K562 (cell line): ENCODE results near the gene KLHL30. TPM values are rescaled to one million over a fixed set of nuclear protein-coding genes. Genes with fewer than 3 reads are reported as not detected.
A peak's percentile ranks its signal among the peaks of the same experiment; 100 is the strongest.

ENCODE experiments used
- ATAC-seq: fragments of 200-7000 bp; cut with Tn5 transposase; 3 replicates; pipeline ENCODE4 v1.9.1; 2020; ENCODE audit warnings: moderate library complexity
- BruUV-seq: library from RNA; stranded (reverse); fragments of 400-500 nt; replicated peaks from 2 replicates; lab custom pipeline; 2021; lab: Mats Ljungman, UMichigan
- CTCF ChIA-PET: fragments of 300-600 bp; formaldehyde crosslinking; extraction: SDS; loops from one replicate; lab custom pipeline; 2021; ENCODE audit warnings: low intra/inter-chr PET ratio; lab: Yijun Ruan, JAX
- POLR2A ChIA-PET: fragments of 300-600, 350-650 bp; sonication (Branson Sonifier 250); formaldehyde crosslinking; extraction: SDS; loops from one replicate; lab custom pipeline; 2021; ENCODE audit warnings: antibody characterized with exemption, inconsistent platforms; lab: Yijun Ruan, JAX
- DNase-seq, 4 experiments: peaks; one replicate each; pipeline versions ENCODE4 v3.0.0 to v3.0.0-alpha.2; 2011 to 2018; ENCODE audit warnings: low spot score in 3 of 4, mixed read lengths in 3 of 4; ENCODE audit errors: extremely low read depth in 1 of 4
- FAIRE-seq: peaks from 2 replicates; lab custom pipeline; 2011; peaks lifted over from hg19 to GRCh38; lab: Jason Lieb, UNC
- H2AFZ ChIP-seq: 2 replicates; pipeline ENCODE4 v1.6.0; 2011; ENCODE audit warnings: low read depth, low read length, control low read depth, inconsistent platforms
- H3K27ac ChIP-seq: fragments of 200-600 bp; 3 replicates; pipeline ENCODE4 v1.8.0; 2011; ENCODE audit warnings: low read depth, mild to moderate bottlenecking, control low read depth, inconsistent platforms, low read length, moderate library complexity, mixed read lengths; ENCODE audit errors: extremely low read depth
- H3K27me3 ChIP-seq, 2 experiments: fragments of 300-600 bp in 1 of 2; 2 replicates in 1 of 2; 3 replicates in 1 of 2; pipeline versions ENCODE4 v1.6.0 to v1.8.0; 2011; ENCODE audit warnings: inconsistent platforms in 2 of 2, low read length in 2 of 2, mild to moderate bottlenecking in 1 of 2, mixed read lengths in 1 of 2, moderate library complexity in 1 of 2; ENCODE audit not compliant: control insufficient read depth in 2 of 2, insufficient read depth in 2 of 2
- H3K36me3 ChIP-seq: fragments of 300-600 bp; 3 replicates; pipeline ENCODE4 v1.8.0; 2011; ENCODE audit warnings: mild to moderate bottlenecking, low read length, inconsistent platforms; ENCODE audit not compliant: control insufficient read depth, insufficient read depth
- H3K4me1 ChIP-seq, 2 experiments: fragments of 200-600 bp in 1 of 2; replicated peaks in 1 of 2; 2 replicates in 1 of 2; 3 replicates in 1 of 2; pipeline versions ENCODE4 v1.5.1 to v1.8.0; 2011; ENCODE audit warnings: inconsistent platforms in 2 of 2, low read length in 2 of 2, mild to moderate bottlenecking in 1 of 2, mixed read lengths in 1 of 2, moderate library complexity in 1 of 2; ENCODE audit not compliant: control insufficient read depth in 2 of 2, insufficient read depth in 2 of 2
- H3K4me2 ChIP-seq: 2 replicates; pipeline ENCODE4 v1.6.1; 2011; ENCODE audit warnings: low read length, control low read depth, inconsistent platforms, mixed read lengths; ENCODE audit not compliant: insufficient read depth
- H3K4me3 ChIP-seq: fragments of 200-600 bp; sonication (generic), shearing (Covaris generic); 2 replicates; pipeline ENCODE4 v1.5.1; 2016; ENCODE audit warnings: control low read depth, inconsistent platforms
- H3K79me2 ChIP-seq: fragments of 200-600 bp; 3 replicates; pipeline ENCODE4 v1.8.0; 2011; ENCODE audit warnings: low read length, inconsistent platforms; ENCODE audit not compliant: control insufficient read depth, insufficient read depth
- H3K9ac ChIP-seq, 2 experiments: 2 replicates each; pipeline versions ENCODE4 v1.6.0 to v1.6.1; 2011; ENCODE audit warnings: low read depth in 2 of 2, low read length in 2 of 2, control low read depth in 1 of 2, inconsistent platforms in 1 of 2, mild to moderate bottlenecking in 1 of 2, mixed read lengths in 1 of 2; ENCODE audit not compliant: insufficient read depth in 1 of 2
- H3K9me1 ChIP-seq: one replicate; pipeline ENCODE4 v1.6.0; 2011; ENCODE audit warnings: inconsistent platforms, mild to moderate bottlenecking, low read length, moderate library complexity; ENCODE audit not compliant: control insufficient read depth, insufficient read depth
- H3K9me3 ChIP-seq: replicated peaks from 2 replicates; pipeline ENCODE4 v1.5.1; 2011; ENCODE audit warnings: low read depth, low read length, inconsistent platforms; ENCODE audit not compliant: control insufficient read depth, insufficient read depth
- H4K20me1 ChIP-seq: replicated peaks from 2 replicates; pipeline ENCODE4 v1.6.1; 2011; ENCODE audit warnings: low read length, inconsistent platforms, mixed read lengths; ENCODE audit not compliant: control insufficient read depth, insufficient read depth
- BRD4 ChIP-seq: fragments of 200-600 bp; sonication (generic); IDR thresholded peaks from 2 replicates; pipeline ENCODE4 v1.6.1; 2017; ENCODE audit warnings: inconsistent platforms
- CBFA2T2 ChIP-seq: fragments of 450-650 bp; conservative IDR thresholded peaks from 2 replicates; pipeline ENCODE4 v1.6.1; 2017; ENCODE audit warnings: mild to moderate bottlenecking
- DNMT1 ChIP-seq: fragments of 450-650 bp; IDR thresholded peaks from 2 replicates; pipeline ENCODE4 v1.6.1; 2016; ENCODE audit warnings: antibody characterized with exemption, mild to moderate bottlenecking
- HMGN3 ChIP-seq: IDR thresholded peaks from 2 replicates; pipeline ENCODE4 v1.6.1; 2011; ENCODE audit warnings: borderline replicate concordance, low read depth, mild to moderate bottlenecking, mixed read lengths, low read length; ENCODE audit not compliant: insufficient read length; ENCODE audit errors: extremely low read depth
- KDM2B ChIP-seq: fragments of 250-450 bp; sonication (Bioruptor Pico); IDR thresholded peaks from 2 replicates; pipeline ENCODE4 v1.8.0; 2021; ENCODE audit warnings: mild to moderate bottlenecking, moderate library complexity
- MTF1 ChIP-seq: fragments of 250-450 bp; sonication (Bioruptor Pico); IDR thresholded peaks from 2 replicates; pipeline ENCODE4 v1.9.0; 2021; ENCODE audit warnings: moderate library complexity, mild to moderate bottlenecking, inconsistent platforms, borderline replicate concordance
- MYNN ChIP-seq, 2 experiments: sonication (generic); formaldehyde crosslinking in 1 of 2; IDR thresholded peaks; 2 replicates each; pipeline versions ENCODE4 v1.5.0 to v1.6.1; 2016 to 2020; ENCODE audit warnings: antibody characterized with exemption in 1 of 2, missing genetic modification reagents in 1 of 2
- NFIX ChIP-seq: fragments of 250-450 bp; sonication (Bioruptor Pico); IDR thresholded peaks from 2 replicates; pipeline ENCODE4 v1.4.0; 2020; ENCODE audit warnings: low read depth, mild to moderate bottlenecking, moderate library complexity
- NR1H2 ChIP-seq: sonication (generic); formaldehyde crosslinking; IDR thresholded peaks from 2 replicates; pipeline ENCODE4 v1.4.0; 2020; ENCODE audit warnings: mild to moderate bottlenecking, missing genetic modification reagents
- SPI1 ChIP-seq: IDR thresholded peaks from 2 replicates; pipeline ENCODE4 v1.6.1; 2011; ENCODE audit warnings: low read depth, low read length, control low read depth, borderline replicate concordance
- ZNF263 ChIP-seq: sonication (generic); formaldehyde crosslinking; IDR thresholded peaks from 2 replicates; pipeline ENCODE4 v1.8.0; 2022; ENCODE audit warnings: mild to moderate bottlenecking, missing genetic modification reagents, borderline replicate concordance
- ZZZ3 ChIP-seq: fragments of 450-650 bp; IDR thresholded peaks from 2 replicates; pipeline ENCODE4 v1.6.1; 2016; ENCODE audit warnings: antibody characterized with exemption, mild to moderate bottlenecking, moderate library complexity
- WGBS: fragments of 100-300 bp; shearing (Covaris generic); methylation state at CpG from one replicate; pipeline ENCODE4 v1.1.6; 2016; ENCODE audit warnings: low coverage, mixed read lengths; ENCODE audit not compliant: insufficient coverage; ENCODE audit errors: missing lambda C conversion rate; 5-methylcytosine and 5-hydroxymethylcytosine counted together
- in situ Hi-C: fragments of 300-500 bp; cut with MboI; formaldehyde crosslinking; loops from 4 replicates; pipeline ENCODE4 v1.15.0; 2018; ENCODE audit warnings: inconsistent platforms, mixed read lengths
- intact Hi-C: fragments of 100-400 bp; cut with micrococcal nuclease; formaldehyde crosslinking; loops from 2 replicates; pipeline ENCODE4 v1.14.2; 2022
- polyA plus RNA-seq, 8 experiments: library from polyadenylated mRNA; depleted of rRNA in 4 of 8; stranded (reverse) in 5 of 8; unstranded in 3 of 8; fragments of >200 nt; fragmentation: Nextera tagmentation in 2 of 8; fragmentation: Illumina TruSeq in 1 of 8; extraction: Ambion mirVana in 2 of 8; extraction: Trizol in 1 of 8; gene quantifications; 2 replicates each; pipeline versions ENCODE4 v1.2.1 to v1.2.3, GENCODE V29; 2011 to 2014; ENCODE audit warnings: inconsistent platforms in 1 of 8, missing spikeins in 1 of 8
- total RNA-seq, 7 experiments: library from RNA; depleted of rRNA in 6 of 7; stranded (reverse); fragments of >200 nt in 6 of 7; fragmentation: Illumina TruSeq in 2 of 7; extraction: Trizol in 2 of 7; gene quantifications; 2 replicates each; pipeline versions ENCODE4 v1.2.1 to v1.2.3, GENCODE V29; 2011 to 2021; ENCODE audit warnings: low replicate concordance in 1 of 7
- TF ChIP-seq, protein P1 (sequence below): sonication (generic); formaldehyde crosslinking; IDR thresholded peaks from 2 replicates; pipeline ENCODE4 v1.8.1; 2023; ENCODE audit warnings: mild to moderate bottlenecking, missing genetic modification reagents

Gene KLHL30
- total and polyA plus RNA-seq, 9 of the 15 experiments (the other 6 are each of a cell fraction or from before 2014, with no cell fraction given), result 0.04 TPM; not detected in 8

- POLR2A ChIA-PET, result interaction anchor here (0.7 kb wide), 1 partner anchor 404 kb away, joined by 3 read pairs; no protein-coding TSS in a partner anchor
- H3K4me1 ChIP-seq, result peaks cover 0 to 37% of the 10 kb centered on the region in 2 experiments; a peak in 3 of 5 replicates
Observed at GRCh38 chr2:238119756-238120462, 18.6 kb upstream of the KLHL30 start.

DNA sequence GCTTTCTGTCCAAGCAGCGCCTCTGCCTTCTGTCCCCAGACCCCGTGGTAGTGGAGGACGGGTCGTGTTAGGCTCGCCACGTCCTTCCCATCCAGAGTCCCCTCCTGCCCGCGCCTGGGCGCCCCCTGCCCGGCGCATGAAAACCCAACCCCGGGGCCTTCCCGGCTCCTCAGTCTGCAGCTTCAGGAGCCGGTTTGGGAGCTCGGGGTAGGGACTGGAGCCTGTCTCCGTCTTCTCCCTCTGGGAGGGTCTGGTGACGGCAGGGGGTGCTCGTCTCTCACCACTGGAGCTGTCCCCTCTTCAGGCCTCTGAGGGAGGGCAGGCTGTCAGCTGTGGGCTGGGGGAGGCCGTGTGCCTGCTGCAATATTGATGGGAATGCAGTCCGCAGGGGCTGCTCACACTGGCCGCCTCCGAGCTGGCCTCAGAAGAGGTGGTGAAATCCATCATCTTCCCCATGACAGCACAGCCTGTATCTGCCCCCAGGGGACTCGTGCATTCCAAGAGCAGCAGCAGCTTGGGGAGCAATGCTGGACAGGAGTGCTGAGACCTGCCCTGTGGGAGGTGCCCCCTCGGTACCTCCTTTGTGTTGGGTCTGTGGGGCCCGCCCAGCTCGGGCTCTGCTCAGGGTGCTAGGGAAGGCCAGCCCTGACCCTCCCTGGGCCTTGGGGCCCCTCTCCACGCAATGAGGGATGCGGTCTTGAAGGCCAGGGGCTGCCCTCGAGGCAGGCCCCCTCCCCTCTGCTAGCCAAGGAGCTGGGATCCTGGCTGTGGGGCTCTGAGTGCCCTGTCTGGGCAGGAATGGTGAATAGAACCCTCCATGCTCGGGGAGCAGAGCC is 17.8 kb upstream of the KLHL30 start:
- intact Hi-C loops, result no loop called here
- in situ Hi-C loops, result no loop called here
- TF ChIP-seq HMGN3 (no peak), MYNN (IDR thresholded peaks at IDR 0.05) (no peak), MYNN (CRISPR knock-in tag; IDR thresholded peaks at IDR 0.05) (no peak), BRD4 (no peak), ZZZ3 (no peak), KDM2B (CRISPR knock-in tag) (no peak), CBFA2T2 (no peak), MTF1 (CRISPR knock-in tag) (no peak), NFIX (no peak), NR1H2 (CRISPR knock-in tag) (no peak)
- TF ChIP-seq, protein P1, sequence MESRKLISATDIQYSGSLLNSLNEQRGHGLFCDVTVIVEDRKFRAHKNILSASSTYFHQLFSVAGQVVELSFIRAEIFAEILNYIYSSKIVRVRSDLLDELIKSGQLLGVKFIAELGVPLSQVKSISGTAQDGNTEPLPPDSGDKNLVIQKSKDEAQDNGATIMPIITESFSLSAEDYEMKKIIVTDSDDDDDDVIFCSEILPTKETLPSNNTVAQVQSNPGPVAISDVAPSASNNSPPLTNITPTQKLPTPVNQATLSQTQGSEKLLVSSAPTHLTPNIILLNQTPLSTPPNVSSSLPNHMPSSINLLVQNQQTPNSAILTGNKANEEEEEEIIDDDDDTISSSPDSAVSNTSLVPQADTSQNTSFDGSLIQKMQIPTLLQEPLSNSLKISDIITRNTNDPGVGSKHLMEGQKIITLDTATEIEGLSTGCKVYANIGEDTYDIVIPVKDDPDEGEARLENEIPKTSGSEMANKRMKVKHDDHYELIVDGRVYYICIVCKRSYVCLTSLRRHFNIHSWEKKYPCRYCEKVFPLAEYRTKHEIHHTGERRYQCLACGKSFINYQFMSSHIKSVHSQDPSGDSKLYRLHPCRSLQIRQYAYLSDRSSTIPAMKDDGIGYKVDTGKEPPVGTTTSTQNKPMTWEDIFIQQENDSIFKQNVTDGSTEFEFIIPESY (CRISPR knock-in tag), result no peak

More at GRCh38 chr2:238119756-238120462, 18.6 kb upstream of the KLHL30 start:
- H4K20me1 ChIP-seq, result no peaks in the 10 kb centered on the region
- in situ Hi-C loops (no loop called here), intact Hi-C loops (no loop called here)
- H3K4me2 ChIP-seq, result no peak overlapping the region
- no peak for DNase-seq
- WGBS, result 0% methylated on average over 8 of the region's 15 CpGs
- TF ChIP-seq DNMT1, result no peak
- TF ChIP-seq SPI1, result peak; percentile 33; the same call in 1 of the 2 replicates
- TF ChIP-seq ZNF263 (CRISPR knock-in tag), result peak; percentile 17; the same call in 1 of the 2 replicates
- H3K36me3 ChIP-seq, result no peaks in the 10 kb centered on the region
- H3K79me2 ChIP-seq, result no peaks in the 10 kb centered on the region
- no peak overlapping the region for H3K9ac ChIP-seq
- no peak for ATAC-seq
- no peaks in the 10 kb centered on the region for H3K9me1 ChIP-seq
- H3K27ac ChIP-seq, result no peak overlapping the region
- CTCF ChIA-PET, result no interaction called here
- peaks cover 5 to 41% of the 10 kb centered on the region in 2 experiments; a peak in 4 of 5 replicates for H3K27me3 ChIP-seq
- H3K9me3 ChIP-seq, result no peaks in the 10 kb centered on the region
- no peak for FAIRE-seq
- H3K4me3 ChIP-seq, result no peak overlapping the region
- BruUV-seq, result no TSS peak
- no peak overlapping the region for H2AFZ ChIP-seq

More for the DNA sequence above, 17.8 kb upstream of the KLHL30 start:
- Histone ChIP-seq H4K20me1 (no peaks in the 10 kb centered on the region), H3K4me3 (no peak overlapping the region), H2AFZ (no peak overlapping the region), H3K4me2 (no peak overlapping the region), H3K79me2 (no peaks in the 10 kb centered on the region), H3K9me1 (no peaks in the 10 kb centered on the region), H3K27ac (no peak overlapping the region), H3K9me3 (no peaks in the 10 kb centered on the region), H3K36me3 (no peaks in the 10 kb centered on the region), H3K27me3 (peaks cover 5 to 41% of the 10 kb centered on the region in 2 experiments; a peak in 4 of 5 replicates), H3K9ac (no peak overlapping the region; a peak in 1 of 4 replicates), H3K4me1 (peaks cover 0 to 37% of the 10 kb centered on the region in 2 experiments; a peak in 2 of 5 replicates)
- peak; percentile 33; the same call in 2 of the 3 replicates for ATAC-seq
- no peak for DNase-seq
- BruUV-seq, result no TSS peak
- CTCF ChIA-PET, result no interaction called here
- POLR2A ChIA-PET, result interaction anchor here (0.6 to 0.8 kb wide), 3 partner anchors 13 to 633 kb away, joined by 3 read pairs; no protein-coding TSS in a partner anchor
- WGBS, result 5% methylated on average over 13 of the region's 30 CpGs
- no peak for FAIRE-seq
